ENCODE data around the gene DLG5. TPM values are rescaled to one million over a fixed set of nuclear protein-coding genes. Genes with fewer than 3 reads are reported as not detected.

The DLG5 gene
- total and polyA plus RNA-seq, 9 of the 15 experiments (the other 6 are each of a cell fraction or from before 2014, with no cell fraction given), result 1.4 to 26.8 (median 11.2) TPM

GRCh38 chr10:77881636-77882035 is 44.9 kb downstream of the DLG5 start:
- H3K79me2 ChIP-seq (ENCODE audit: control insufficient read depth, insufficient read depth, low read length), result peaks cover 3% of the 10 kb centered on the region; the same call in 2 of the 3 replicates
- CTCF ChIA-PET (ENCODE audit: low intra/inter-chr PET ratio), result no interaction called here
- POLR2A ChIA-PET, result interaction anchor here (0.5 to 2.2 kb wide), 7 partner anchors 8 to 964 kb away, joined by 3 to 7 read pairs (median 3); no protein-coding TSS in a partner anchor

More at GRCh38 chr10:77881636-77882035, 44.9 kb downstream of the DLG5 start:
- Histone ChIP-seq H3K9me1 (ENCODE audit: control insufficient read depth, insufficient read depth, low read length) (peaks cover 7% of the 10 kb centered on the region), H3K9ac (ENCODE audit: insufficient read depth in 1 of 2, low read depth in 2 of 2, low read length in 2 of 2) (no peak overlapping the region), H3K4me1 (replicated peaks in 1 of 2; ENCODE audit: control insufficient read depth in 2 of 2, insufficient read depth in 2 of 2, low read length in 2 of 2) (peaks cover 0 to 6% of the 10 kb centered on the region in 2 experiments; a peak in 3 of 5 replicates), H3K27ac (ENCODE audit: extremely low read depth, low read depth, low read length) (no peak overlapping the region), H3K36me3 (ENCODE audit: control insufficient read depth, insufficient read depth, low read length) (peaks cover 4% of the 10 kb centered on the region; the same call in 1 of the 3 replicates), H3K4me3 (no peak overlapping the region), H3K9me3 (replicated peaks; ENCODE audit: control insufficient read depth, insufficient read depth, low read depth, low read length) (no peaks in the 10 kb centered on the region), H3K4me2 (ENCODE audit: insufficient read depth, low read length) (no peak overlapping the region), H3K27me3 (ENCODE audit: control insufficient read depth in 2 of 2, insufficient read depth in 2 of 2, low read length in 2 of 2) (no peaks in the 10 kb centered on the region), H4K20me1 (replicated peaks; ENCODE audit: control insufficient read depth, insufficient read depth, low read length) (peaks cover 34% of the 10 kb centered on the region), H2AFZ (ENCODE audit: low read depth, low read length) (no peak overlapping the region)
- 45% methylated on average over 4 of the region's 4 CpGs for WGBS (ENCODE audit: insufficient coverage, low coverage, missing lambda C conversion rate)
- ATAC-seq (no peak), FAIRE-seq (no peak), DNase-seq (ENCODE audit: extremely low read depth in 1 of 4, low spot score in 3 of 4) (no peak)
- TF ChIP-seq BDP1 (IDR thresholded peaks at IDR 0.05; ENCODE audit: insufficient read depth, insufficient read length), result no peak
- no peak for TF ChIP-seq SMAD1 (IDR thresholded peaks at IDR 0.05; ENCODE audit: low read depth, low read length, partially characterized antibody)
- TF ChIP-seq, protein P1, sequence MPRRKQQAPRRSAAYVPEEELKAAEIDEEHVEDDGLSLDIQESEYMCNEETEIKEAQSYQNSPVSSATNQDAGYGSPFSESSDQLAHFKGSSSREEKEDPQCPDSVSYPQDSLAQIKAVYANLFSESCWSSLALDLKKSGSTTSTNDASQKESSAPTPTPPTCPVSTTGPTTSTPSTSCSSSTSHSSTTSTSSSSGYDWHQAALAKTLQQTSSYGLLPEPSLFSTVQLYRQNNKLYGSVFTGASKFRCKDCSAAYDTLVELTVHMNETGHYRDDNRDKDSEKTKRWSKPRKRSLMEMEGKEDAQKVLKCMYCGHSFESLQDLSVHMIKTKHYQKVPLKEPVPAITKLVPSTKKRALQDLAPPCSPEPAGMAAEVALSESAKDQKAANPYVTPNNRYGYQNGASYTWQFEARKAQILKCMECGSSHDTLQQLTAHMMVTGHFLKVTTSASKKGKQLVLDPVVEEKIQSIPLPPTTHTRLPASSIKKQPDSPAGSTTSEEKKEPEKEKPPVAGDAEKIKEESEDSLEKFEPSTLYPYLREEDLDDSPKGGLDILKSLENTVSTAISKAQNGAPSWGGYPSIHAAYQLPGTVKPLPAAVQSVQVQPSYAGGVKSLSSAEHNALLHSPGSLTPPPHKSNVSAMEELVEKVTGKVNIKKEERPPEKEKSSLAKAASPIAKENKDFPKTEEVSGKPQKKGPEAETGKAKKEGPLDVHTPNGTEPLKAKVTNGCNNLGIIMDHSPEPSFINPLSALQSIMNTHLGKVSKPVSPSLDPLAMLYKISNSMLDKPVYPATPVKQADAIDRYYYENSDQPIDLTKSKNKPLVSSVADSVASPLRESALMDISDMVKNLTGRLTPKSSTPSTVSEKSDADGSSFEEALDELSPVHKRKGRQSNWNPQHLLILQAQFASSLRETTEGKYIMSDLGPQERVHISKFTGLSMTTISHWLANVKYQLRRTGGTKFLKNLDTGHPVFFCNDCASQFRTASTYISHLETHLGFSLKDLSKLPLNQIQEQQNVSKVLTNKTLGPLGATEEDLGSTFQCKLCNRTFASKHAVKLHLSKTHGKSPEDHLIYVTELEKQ (CRISPR knock-in tag; IDR thresholded peaks at IDR 0.05), result no peak
- TF ChIP-seq, protein P2, sequence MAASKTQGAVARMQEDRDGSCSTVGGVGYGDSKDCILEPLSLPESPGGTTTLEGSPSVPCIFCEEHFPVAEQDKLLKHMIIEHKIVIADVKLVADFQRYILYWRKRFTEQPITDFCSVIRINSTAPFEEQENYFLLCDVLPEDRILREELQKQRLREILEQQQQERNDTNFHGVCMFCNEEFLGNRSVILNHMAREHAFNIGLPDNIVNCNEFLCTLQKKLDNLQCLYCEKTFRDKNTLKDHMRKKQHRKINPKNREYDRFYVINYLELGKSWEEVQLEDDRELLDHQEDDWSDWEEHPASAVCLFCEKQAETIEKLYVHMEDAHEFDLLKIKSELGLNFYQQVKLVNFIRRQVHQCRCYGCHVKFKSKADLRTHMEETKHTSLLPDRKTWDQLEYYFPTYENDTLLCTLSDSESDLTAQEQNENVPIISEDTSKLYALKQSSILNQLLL (CRISPR knock-in tag; IDR thresholded peaks at IDR 0.05; ENCODE audit: borderline replicate concordance), result no peak
- TF ChIP-seq HIVEP1 (CRISPR knock-in tag; IDR thresholded peaks at IDR 0.05), result no peak
- TF ChIP-seq ETV1 (tag; conservative IDR thresholded peaks at IDR 0.05; ENCODE audit: low read depth), result no peak
- TF ChIP-seq PCBP1 (IDR thresholded peaks at IDR 0.05; ENCODE audit: low read depth, low read length, poor library complexity, severe bottlenecking), result no peak
- no peak for TF ChIP-seq ZFP36 (IDR thresholded peaks at IDR 0.05; ENCODE audit: low read depth, low read length, partially characterized antibody)
- no peak for TF ChIP-seq FOXP1 (CRISPR knock-in tag; IDR thresholded peaks at IDR 0.05)
- no peak for TF ChIP-seq CBX3 (IDR thresholded peaks at IDR 0.05; ENCODE audit: borderline replicate concordance in 1 of 2, low read length in 2 of 2)
- TF ChIP-seq ILK (tag; IDR thresholded peaks at IDR 0.05; ENCODE audit: borderline replicate concordance, low read depth), result no peak
- TF ChIP-seq PRDM10 (IDR thresholded peaks at IDR 0.05; ENCODE audit: partially characterized antibody), result no peak
- no TSS peak for BruUV-seq (replicated peaks)
- intact Hi-C loops (cut with micrococcal nuclease) (no loop called here), in situ Hi-C loops (cut with MboI) (no loop called here)
